Smooth muscle cell (in vitro differentiated cells): ENCODE data around the gene LELP1. TPM values are rescaled to one million over a fixed set of nuclear protein-coding genes. Genes with fewer than 3 reads are reported as not detected.

Experiments used
- DNase-seq: peaks from one replicate; lab custom pipeline; 2025; ENCODE audit not compliant: unreplicated experiment; lab: John Stamatoyannopoulos, UW
- H2AFZ ChIP-seq: fragments of 200-600 bp; sonication (generic); 2 replicates; pipeline ENCODE4 v1.6.0; 2016; ENCODE audit warnings: antibody characterized with exemption, low read depth, mild to moderate bottlenecking
- H3F3A ChIP-seq: fragments of 200-600 bp; sonication (generic); 2 replicates; pipeline ENCODE4 v1.6.0; 2017; ENCODE audit warnings: antibody characterized with exemption, low read depth
- H3K27ac ChIP-seq: fragments of 200-600 bp; sonication (generic); 2 replicates; pipeline ENCODE4 v1.5.1; 2016; ENCODE audit warnings: low read depth, mild to moderate bottlenecking
- H3K27me3 ChIP-seq: fragments of 200-600 bp; sonication (generic); 2 replicates; pipeline ENCODE4 v1.6.1; 2016; ENCODE audit warnings: low read depth, mild to moderate bottlenecking
- H3K36me3 ChIP-seq: fragments of 200-600 bp; sonication (generic); 2 replicates; pipeline ENCODE4 v1.5.1; 2016; ENCODE audit warnings: low read depth
- H3K4me1 ChIP-seq: fragments of 200-600 bp; sonication (generic); 2 replicates; pipeline ENCODE4 v1.5.1; 2016; ENCODE audit warnings: low read depth
- H3K4me2 ChIP-seq: fragments of 200-600 bp; sonication (generic); 2 replicates; pipeline ENCODE4 v1.6.0; 2016; ENCODE audit warnings: mild to moderate bottlenecking
- H3K4me3 ChIP-seq: fragments of 200-600 bp; sonication (generic); 2 replicates; pipeline ENCODE4 v1.5.1; 2016; ENCODE audit warnings: mild to moderate bottlenecking
- H3K79me2 ChIP-seq: fragments of 200-600 bp; sonication (generic); 2 replicates; pipeline ENCODE4 v1.6.0; 2016; ENCODE audit warnings: low read depth, mild to moderate bottlenecking
- H3K9ac ChIP-seq: fragments of 200-600 bp; sonication (generic); 2 replicates; pipeline ENCODE4 v1.6.0; 2016; ENCODE audit warnings: low read depth
- H3K9me3 ChIP-seq: fragments of 200-600 bp; sonication (generic); replicated peaks from 2 replicates; pipeline ENCODE4 v1.5.1; 2016; ENCODE audit warnings: low read depth
- H4K20me1 ChIP-seq: fragments of 200-600 bp; sonication (generic); 2 replicates; pipeline ENCODE4 v1.6.0; 2016; ENCODE audit warnings: low read depth
- CTCF ChIP-seq: fragments of 200-600 bp; sonication (generic); IDR thresholded peaks from 2 replicates; pipeline ENCODE4 v1.5.1; 2017; ENCODE audit warnings: borderline replicate concordance, mild to moderate bottlenecking, antibody characterized with exemption; ENCODE audit not compliant: insufficient read depth, poor library complexity, severe bottlenecking
- WGBS: methylation state at CpG from one replicate; pipeline ENCODE4 v1.1.7; 2016; ENCODE audit warnings: low lambda C conversion rate; 5-methylcytosine and 5-hydroxymethylcytosine counted together
- polyA plus RNA-seq: library from polyadenylated mRNA; unstranded; fragments of >200 nt; fragmentation: Nextera tagmentation; extraction: Ambion mirVana; gene quantifications from 2 replicates; pipeline ENCODE4 v1.2.1, GENCODE V29; 2016
- total RNA-seq: library from RNA; depleted of rRNA; stranded (reverse); fragments of >200 nt; gene quantifications from 2 replicates; pipeline ENCODE4 v1.2.3, GENCODE V29; 2014

Gene LELP1
- total and polyA plus RNA-seq, 2 experiments from 2014 or later, result not detected

GRCh38 chr1:153253693-153254092, 50.5 kb downstream of the LELP1 start:
- no peak overlapping the region for H2AFZ ChIP-seq
- DNase-seq, result no peak
- H3K4me1 ChIP-seq, result no peaks in the 10 kb centered on the region
- H3K9ac ChIP-seq, result no peak overlapping the region
- 36% methylated on average over 1 of the region's 1 CpG for WGBS
- no peaks in the 10 kb centered on the region for H3K79me2 ChIP-seq
- no peaks in the 10 kb centered on the region for H3K36me3 ChIP-seq
- no peaks in the 10 kb centered on the region for H3F3A ChIP-seq
- no peak for TF ChIP-seq CTCF
- H3K9me3 ChIP-seq, result peaks cover 5% of the 10 kb centered on the region
- no peak overlapping the region for H3K4me2 ChIP-seq
- no peaks in the 10 kb centered on the region for H3K27me3 ChIP-seq
- H3K4me3 ChIP-seq, result no peak overlapping the region
- no peaks in the 10 kb centered on the region for H4K20me1 ChIP-seq
- no peak overlapping the region for H3K27ac ChIP-seq

Other genes starting within 250 kb of the LELP1 start
- 5.9 TPM in 1 of 2 replicates, not detected in the other for gene SPRR4, start 232.8 kb upstream of the LELP1 start, total RNA-seq
- gene SPRR4, start 232.8 kb upstream of the LELP1 start, polyA plus RNA-seq, result 0.43 TPM in 1 of 2 replicates, not detected in the other
- gene SPRR1A, start 219.3 kb upstream of the LELP1 start, total RNA-seq, result not detected in 2 replicates
- gene SPRR1A, start 219.3 kb upstream of the LELP1 start, polyA plus RNA-seq, result 14.9 and 18.0 TPM in 2 replicates
- gene SPRR3, start 201.7 kb upstream of the LELP1 start, total RNA-seq, result 55.2 and 107 TPM in 2 replicates
- 15.3 and 24.9 TPM in 2 replicates for gene SPRR3, start 201.7 kb upstream of the LELP1 start, polyA plus RNA-seq
- gene SPRR1B, start 172.2 kb upstream of the LELP1 start, total RNA-seq, result 23.8 and 46.5 TPM in 2 replicates
- 38.0 and 82.8 TPM in 2 replicates for gene SPRR1B, start 172.2 kb upstream of the LELP1 start, polyA plus RNA-seq
- gene SPRR2D, start 162.3 kb upstream of the LELP1 start, total RNA-seq, result 8.8 and 12.4 TPM in 2 replicates
- gene SPRR2D, start 162.3 kb upstream of the LELP1 start, polyA plus RNA-seq, result 8.1 and 16.9 TPM in 2 replicates
- gene SPRR2A, start 145.9 kb upstream of the LELP1 start, total RNA-seq, result not detected in 2 replicates
- 0.45 and 1.5 TPM in 2 replicates for gene SPRR2A, start 145.9 kb upstream of the LELP1 start, polyA plus RNA-seq
- not detected in 2 replicates for gene SPRR2B, start 131.8 kb upstream of the LELP1 start, total RNA-seq
- gene SPRR2B, start 131.8 kb upstream of the LELP1 start, polyA plus RNA-seq, result 2.8 TPM in 1 of 2 replicates, not detected in the other
- 1.4 TPM in 1 of 2 replicates, not detected in the other for gene SPRR2E, start 108.9 kb upstream of the LELP1 start, total RNA-seq
- gene SPRR2E, start 108.9 kb upstream of the LELP1 start, polyA plus RNA-seq, result 2.7 and 8.5 TPM in 2 replicates
- gene SPRR2F, start 89.9 kb upstream of the LELP1 start, total RNA-seq, result not detected in 2 replicates
- not detected in 2 replicates for gene SPRR2F, start 89.9 kb upstream of the LELP1 start, polyA plus RNA-seq
- 22.0 and 39.7 TPM in 2 replicates for gene SPRR2G, start 52.5 kb upstream of the LELP1 start, total RNA-seq
- 35.4 and 103 TPM in 2 replicates for gene SPRR2G, start 52.5 kb upstream of the LELP1 start, polyA plus RNA-seq
- 7.4 and 9.0 TPM in 2 replicates for gene PRR9, start 14.2 kb downstream of the LELP1 start, total RNA-seq
- 1.0 and 3.0 TPM in 2 replicates for gene PRR9, start 14.2 kb downstream of the LELP1 start, polyA plus RNA-seq
- not detected in 2 replicates for gene LORICRIN, start 56.3 kb downstream of the LELP1 start, total RNA-seq
- gene LORICRIN, start 56.3 kb downstream of the LELP1 start, polyA plus RNA-seq, result not detected in 2 replicates
- gene PGLYRP3, start 109.5 kb downstream of the LELP1 start, total RNA-seq, result not detected in 2 replicates
- gene PGLYRP3, start 109.5 kb downstream of the LELP1 start, polyA plus RNA-seq, result 0.31 TPM in 1 of 2 replicates, not detected in the other
- 0.54 and 1.1 TPM in 2 replicates for gene PGLYRP4, start 145.4 kb downstream of the LELP1 start, total RNA-seq
- 0.43 and 0.64 TPM in 2 replicates for gene PGLYRP4, start 145.4 kb downstream of the LELP1 start, polyA plus RNA-seq
- gene S100A9, start 154.4 kb downstream of the LELP1 start, total RNA-seq, result 125 and 197 TPM in 2 replicates
- gene S100A9, start 154.4 kb downstream of the LELP1 start, polyA plus RNA-seq, result 39.8 and 81.9 TPM in 2 replicates
- gene S100A12, start 172.2 kb downstream of the LELP1 start, total RNA-seq, result not detected in 2 replicates
- gene S100A12, start 172.2 kb downstream of the LELP1 start, polyA plus RNA-seq, result not detected in 2 replicates
- not detected in 2 replicates for gene S100A8, start 187.6 kb downstream of the LELP1 start, total RNA-seq
- 0.79 TPM in 1 of 2 replicates, not detected in the other for gene S100A8, start 187.6 kb downstream of the LELP1 start, polyA plus RNA-seq
- gene S100A7A, start 213.1 kb downstream of the LELP1 start, total RNA-seq, result not detected in 2 replicates
- gene S100A7A, start 213.1 kb downstream of the LELP1 start, polyA plus RNA-seq, result not detected in 2 replicates